DOHH2 (cell line): ENCODE measurements around the gene RPS6KA2.

Experiments
- H3F3A ChIP-seq: fragments of 200-600 bp; sonication (generic), shearing (Covaris generic); 2 replicates; pipeline ENCODE4 v1.6.0; 2016; ENCODE audit warnings: antibody characterized with exemption, mild to moderate bottlenecking; ENCODE audit not compliant: control insufficient read depth, insufficient read depth
- H3K27ac ChIP-seq: fragments of 200-600 bp; sonication (generic); 2 replicates; pipeline ENCODE4 v1.5.1; 2014; ENCODE audit warnings: low read depth, mild to moderate bottlenecking, low read length, moderate library complexity
- H3K27me3 ChIP-seq: fragments of 200-600 bp; sonication (generic); 2 replicates; pipeline ENCODE4 v1.6.1; 2014; ENCODE audit warnings: mild to moderate bottlenecking, low read length, mixed read lengths; ENCODE audit not compliant: control insufficient read depth
- H3K36me3 ChIP-seq: fragments of 200-600 bp; sonication (generic); 2 replicates; pipeline ENCODE4 v1.6.1; 2014; ENCODE audit warnings: mild to moderate bottlenecking, low read length, moderate library complexity, mixed read lengths; ENCODE audit not compliant: control insufficient read depth
- H3K4me1 ChIP-seq: fragments of 200-600 bp; sonication (generic); 2 replicates; pipeline ENCODE4 v1.6.1; 2014; ENCODE audit warnings: mild to moderate bottlenecking, low read length, mixed read lengths; ENCODE audit not compliant: control insufficient read depth
- H3K4me2 ChIP-seq: fragments of 200-600 bp; sonication (generic); 2 replicates; pipeline ENCODE4 v1.6.0; 2014; ENCODE audit warnings: mild to moderate bottlenecking, low read length, moderate library complexity
- H3K4me3 ChIP-seq: fragments of 200-600 bp; sonication (generic); 2 replicates; pipeline ENCODE4 v1.5.1; 2014; ENCODE audit warnings: mild to moderate bottlenecking, low read length, mixed read lengths
- H3K79me2 ChIP-seq: fragments of 200-600 bp; sonication (generic); 2 replicates; pipeline ENCODE4 v1.6.1; 2014; ENCODE audit warnings: mild to moderate bottlenecking, low read length, mixed read lengths; ENCODE audit not compliant: control insufficient read depth
- H3K9me2 ChIP-seq: fragments of 200-600 bp; sonication (generic); replicated peaks from 2 replicates; pipeline ENCODE4 v1.6.1; 2014; ENCODE audit warnings: mild to moderate bottlenecking, low read length, mixed read lengths; ENCODE audit not compliant: control insufficient read depth
- H3K9me3 ChIP-seq: fragments of 200-600 bp; sonication (generic); 2 replicates; pipeline ENCODE4 v1.6.1; 2014; ENCODE audit warnings: antibody characterized with exemption, low read length, mixed read lengths; ENCODE audit not compliant: control insufficient read depth, insufficient read depth
- H4K20me1 ChIP-seq: fragments of 200-600 bp; sonication (generic); 2 replicates; pipeline ENCODE4 v1.6.0; 2014; ENCODE audit warnings: low read depth, mild to moderate bottlenecking, antibody characterized with exemption, low read length, moderate library complexity; ENCODE audit not compliant: control insufficient read depth, insufficient read depth
- EZH2phosphoT487 ChIP-seq: fragments of 200-600 bp; sonication (generic); IDR thresholded peaks from 2 replicates; pipeline ENCODE4 v1.6.1; 2017; ENCODE audit warnings: borderline replicate concordance, mild to moderate bottlenecking, antibody characterized with exemption, low read length, moderate library complexity, mixed read lengths
- TF ChIP-seq, protein P1 (sequence below): fragments of 200-600 bp; sonication (generic); IDR thresholded peaks from one replicate; pipeline ENCODE4 v1.5.1; 2014; ENCODE audit warnings: antibody characterized with exemption, mild to moderate bottlenecking, low read depth, low read length; ENCODE audit not compliant: poor library complexity, severe bottlenecking

The RPS6KA2 gene

DNA sequence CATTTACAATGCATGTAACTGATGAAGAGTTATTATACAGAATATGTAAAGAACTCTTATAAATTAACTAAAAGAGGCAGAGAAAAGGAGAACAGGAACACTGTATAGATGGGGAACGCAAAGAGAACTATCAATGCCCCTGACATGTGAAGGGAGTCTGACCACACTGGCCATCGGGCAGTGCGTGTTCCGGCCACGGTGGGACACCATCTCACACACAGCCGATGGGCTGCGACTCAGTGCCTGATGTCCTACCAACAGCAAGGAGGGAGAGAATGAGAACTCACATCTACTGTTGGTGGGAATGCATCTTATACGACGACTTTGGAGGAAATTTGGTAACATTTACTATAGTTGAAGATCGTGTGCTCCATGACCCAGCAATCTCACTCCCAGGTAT, 25.1 kb downstream of the RPS6KA2 start:
- H3K27ac ChIP-seq, result no peak overlapping the region
- no peaks in the 10 kb centered on the region for H3K27me3 ChIP-seq
- no peaks in the 10 kb centered on the region for H3K9me3 ChIP-seq
- TF ChIP-seq EZH2phosphoT487, result no peak
- TF ChIP-seq, protein P1, sequence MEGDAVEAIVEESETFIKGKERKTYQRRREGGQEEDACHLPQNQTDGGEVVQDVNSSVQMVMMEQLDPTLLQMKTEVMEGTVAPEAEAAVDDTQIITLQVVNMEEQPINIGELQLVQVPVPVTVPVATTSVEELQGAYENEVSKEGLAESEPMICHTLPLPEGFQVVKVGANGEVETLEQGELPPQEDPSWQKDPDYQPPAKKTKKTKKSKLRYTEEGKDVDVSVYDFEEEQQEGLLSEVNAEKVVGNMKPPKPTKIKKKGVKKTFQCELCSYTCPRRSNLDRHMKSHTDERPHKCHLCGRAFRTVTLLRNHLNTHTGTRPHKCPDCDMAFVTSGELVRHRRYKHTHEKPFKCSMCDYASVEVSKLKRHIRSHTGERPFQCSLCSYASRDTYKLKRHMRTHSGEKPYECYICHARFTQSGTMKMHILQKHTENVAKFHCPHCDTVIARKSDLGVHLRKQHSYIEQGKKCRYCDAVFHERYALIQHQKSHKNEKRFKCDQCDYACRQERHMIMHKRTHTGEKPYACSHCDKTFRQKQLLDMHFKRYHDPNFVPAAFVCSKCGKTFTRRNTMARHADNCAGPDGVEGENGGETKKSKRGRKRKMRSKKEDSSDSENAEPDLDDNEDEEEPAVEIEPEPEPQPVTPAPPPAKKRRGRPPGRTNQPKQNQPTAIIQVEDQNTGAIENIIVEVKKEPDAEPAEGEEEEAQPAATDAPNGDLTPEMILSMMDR, result no peak
- H4K20me1 ChIP-seq, result no peaks in the 10 kb centered on the region
- H3K4me3 ChIP-seq, result no peak overlapping the region
- H3K36me3 ChIP-seq, result no peaks in the 10 kb centered on the region
- H3K9me2 ChIP-seq, result no peaks in the 10 kb centered on the region
- H3F3A ChIP-seq, result no peaks in the 10 kb centered on the region
- H3K4me2 ChIP-seq, result no peak overlapping the region
- H3K4me1 ChIP-seq, result no peaks in the 10 kb centered on the region
- H3K79me2 ChIP-seq, result no peaks in the 10 kb centered on the region

DNA sequence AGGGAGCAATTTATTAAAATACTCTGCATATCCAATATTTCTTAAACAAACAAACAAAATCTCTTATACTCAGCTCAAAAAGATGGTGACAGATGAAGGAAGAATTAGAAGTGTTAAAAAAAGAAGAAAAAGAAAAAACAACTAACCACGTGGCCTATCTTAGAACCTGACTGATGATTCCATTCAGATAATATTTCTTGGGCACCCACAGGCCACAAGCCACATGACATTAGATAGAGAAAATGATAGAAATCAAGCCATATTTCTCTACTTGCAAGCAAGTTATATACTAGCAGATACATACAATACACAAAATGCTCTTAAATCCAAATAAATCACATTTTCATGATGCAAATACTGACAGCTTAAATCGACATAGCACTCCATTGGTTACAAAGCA, 26.1 kb downstream of the RPS6KA2 start:
- Histone ChIP-seq H3K79me2 (no peaks in the 10 kb centered on the region), H3K27ac (no peak overlapping the region), H3K36me3 (no peaks in the 10 kb centered on the region), H3F3A (no peaks in the 10 kb centered on the region), H3K27me3 (no peaks in the 10 kb centered on the region), H3K9me3 (no peaks in the 10 kb centered on the region), H3K4me3 (no peak overlapping the region), H3K4me1 (no peaks in the 10 kb centered on the region), H3K4me2 (no peak overlapping the region), H4K20me1 (no peaks in the 10 kb centered on the region), H3K9me2 (no peaks in the 10 kb centered on the region)
- TF ChIP-seq, protein P1, result no peak
- TF ChIP-seq EZH2phosphoT487, result no peak

DNA sequence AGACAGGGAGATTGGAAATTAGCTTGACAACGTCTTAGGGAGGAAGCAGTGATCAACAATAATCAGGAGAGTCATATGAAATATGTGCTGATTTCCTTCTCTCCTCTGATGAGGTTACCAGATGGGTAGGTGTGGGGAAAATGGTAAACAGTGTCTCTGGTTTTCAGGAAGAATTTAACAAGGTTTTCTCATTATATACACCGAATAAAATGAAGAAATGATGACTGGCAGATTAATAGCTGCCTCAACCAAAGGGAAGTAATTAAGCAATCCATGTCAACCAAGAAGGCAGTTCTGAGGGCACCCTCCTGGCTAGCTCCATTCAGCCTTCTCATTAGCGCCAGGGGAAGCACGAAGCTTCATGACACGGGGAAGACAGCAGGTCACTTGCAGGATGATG, 27.8 kb downstream of the RPS6KA2 start:
- no peak for TF ChIP-seq EZH2phosphoT487
- TF ChIP-seq, protein P1, result no peak
- Histone ChIP-seq H3K9me2 (no peaks in the 10 kb centered on the region), H3K4me1 (no peaks in the 10 kb centered on the region), H3K36me3 (no peaks in the 10 kb centered on the region), H4K20me1 (no peaks in the 10 kb centered on the region), H3K27ac (no peak overlapping the region), H3K27me3 (no peaks in the 10 kb centered on the region), H3K9me3 (no peaks in the 10 kb centered on the region), H3K79me2 (no peaks in the 10 kb centered on the region), H3K4me2 (no peak overlapping the region), H3K4me3 (no peak overlapping the region), H3F3A (no peaks in the 10 kb centered on the region)
